ENCODE results near the gene GALNT7. TPM values are rescaled to one million over a fixed set of nuclear protein-coding genes. Genes with fewer than 3 reads are reported as not detected.

GALNT7 gene
- total and polyA plus RNA-seq, 4 donors: 9.3 to 32.7 (median 14.3) TPM

- Histone ChIP-seq H3K9me3 (ENCODE audit: control insufficient read depth in 4 of 4, insufficient read depth in 3 of 4, low read length in 3 of 4) (no peaks in the 10 kb centered on the region), H3K27ac (ENCODE audit: low read depth in 1 of 2, low read length in 1 of 2) (no peak overlapping the region), H3K36me3 (ENCODE audit: control insufficient read depth in 4 of 4, insufficient read depth in 4 of 4, low read length in 4 of 4) (no peaks in the 10 kb centered on the region), H3K4me1 (ENCODE audit: control insufficient read depth in 5 of 5, insufficient read depth in 5 of 5, low read length in 5 of 5) (peaks cover 4 to 9% (median 7%) of the 10 kb centered on the region in 5 donors), H3K9ac (ENCODE audit: insufficient read depth in 1 of 2, low read length in 2 of 2) (no peak overlapping the region), H3K4me3 (no peak overlapping the region), H3K27me3 (ENCODE audit: control insufficient read depth in 3 of 3, insufficient read depth in 3 of 3, low read length in 2 of 3) (no peaks in the 10 kb centered on the region)
- WGBS, 2 donors: 88 to 89% methylated on average over 2 of the region's 2 CpGs
- TF ChIP-seq, protein P1, sequence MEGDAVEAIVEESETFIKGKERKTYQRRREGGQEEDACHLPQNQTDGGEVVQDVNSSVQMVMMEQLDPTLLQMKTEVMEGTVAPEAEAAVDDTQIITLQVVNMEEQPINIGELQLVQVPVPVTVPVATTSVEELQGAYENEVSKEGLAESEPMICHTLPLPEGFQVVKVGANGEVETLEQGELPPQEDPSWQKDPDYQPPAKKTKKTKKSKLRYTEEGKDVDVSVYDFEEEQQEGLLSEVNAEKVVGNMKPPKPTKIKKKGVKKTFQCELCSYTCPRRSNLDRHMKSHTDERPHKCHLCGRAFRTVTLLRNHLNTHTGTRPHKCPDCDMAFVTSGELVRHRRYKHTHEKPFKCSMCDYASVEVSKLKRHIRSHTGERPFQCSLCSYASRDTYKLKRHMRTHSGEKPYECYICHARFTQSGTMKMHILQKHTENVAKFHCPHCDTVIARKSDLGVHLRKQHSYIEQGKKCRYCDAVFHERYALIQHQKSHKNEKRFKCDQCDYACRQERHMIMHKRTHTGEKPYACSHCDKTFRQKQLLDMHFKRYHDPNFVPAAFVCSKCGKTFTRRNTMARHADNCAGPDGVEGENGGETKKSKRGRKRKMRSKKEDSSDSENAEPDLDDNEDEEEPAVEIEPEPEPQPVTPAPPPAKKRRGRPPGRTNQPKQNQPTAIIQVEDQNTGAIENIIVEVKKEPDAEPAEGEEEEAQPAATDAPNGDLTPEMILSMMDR (IDR thresholded peaks at IDR 0.05; ENCODE audit: control extremely low read depth, extremely low read depth): no peak
- no peak for ATAC-seq (ENCODE audit: insufficient read depth, low FRiP score)
- DNase-seq: no peak
These were observed 25.5 kb downstream of the GALNT7 start for GRCh38 chr4:173194157-173194556.

GRCh38 chr4:173195109-173195508 lies 26.5 kb downstream of the GALNT7 start:
- ATAC-seq (ENCODE audit: insufficient read depth, low FRiP score) (no peak), DNase-seq (peak in 2 of 3 donors; percentile 36 to 62)
- Histone ChIP-seq H3K36me3 (ENCODE audit: control insufficient read depth in 4 of 4, insufficient read depth in 4 of 4, low read length in 4 of 4) (no peaks in the 10 kb centered on the region), H3K9me3 (ENCODE audit: control insufficient read depth in 4 of 4, insufficient read depth in 3 of 4, low read length in 3 of 4) (no peaks in the 10 kb centered on the region), H3K9ac (ENCODE audit: insufficient read depth in 1 of 2, low read length in 2 of 2) (no peak overlapping the region), H3K4me1 (ENCODE audit: control insufficient read depth in 5 of 5, insufficient read depth in 5 of 5, low read length in 5 of 5) (peaks cover 4 to 9% (median 7%) of the 10 kb centered on the region in 5 donors), H3K27ac (ENCODE audit: low read depth in 1 of 2, low read length in 1 of 2) (no peak overlapping the region), H3K4me3 (no peak overlapping the region), H3K27me3 (ENCODE audit: control insufficient read depth in 3 of 3, insufficient read depth in 3 of 3, low read length in 2 of 3) (no peaks in the 10 kb centered on the region)
- 37 to 40% methylated on average over 3 of the region's 3 CpGs for WGBS, 2 donors
- TF ChIP-seq, protein P1 (IDR thresholded peaks at IDR 0.05; ENCODE audit: control extremely low read depth, extremely low read depth): no peak

GRCh38 chr4:173199553-173199952 lies 30.9 kb downstream of the GALNT7 start:
- H3K4me3 ChIP-seq: no peak overlapping the region
- TF ChIP-seq, protein P1 (IDR thresholded peaks at IDR 0.05; ENCODE audit: control extremely low read depth, extremely low read depth): no peak
- H3K27me3 ChIP-seq (ENCODE audit: control insufficient read depth in 3 of 3, insufficient read depth in 3 of 3, low read length in 2 of 3): no peaks in the 10 kb centered on the region
- no peak overlapping the region for H3K9ac ChIP-seq (ENCODE audit: insufficient read depth in 1 of 2, low read length in 2 of 2)
- H3K36me3 ChIP-seq (ENCODE audit: control insufficient read depth in 4 of 4, insufficient read depth in 4 of 4, low read length in 4 of 4): no peaks in the 10 kb centered on the region
- H3K9me3 ChIP-seq (ENCODE audit: control insufficient read depth in 4 of 4, insufficient read depth in 3 of 4, low read length in 3 of 4): no peaks in the 10 kb centered on the region
- WGBS, 2 donors: 96 to 99% methylated on average over 4 of the region's 4 CpGs
- DNase-seq: no peak
- no peak for ATAC-seq (ENCODE audit: insufficient read depth, low FRiP score)
- H3K27ac ChIP-seq (ENCODE audit: low read depth in 1 of 2, low read length in 1 of 2): no peak overlapping the region
- H3K4me1 ChIP-seq (ENCODE audit: control insufficient read depth in 5 of 5, insufficient read depth in 5 of 5, low read length in 5 of 5): peaks cover 0 to 9% (median 6%) of the 10 kb centered on the region in 5 donors
